ENCODE data around the gene PRAC2.
A peak's percentile ranks its signal among the peaks of the same experiment; 100 is the strongest.

The PRAC2 gene

GRCh38 chr17:48734333-48735061 lies 11.5 kb downstream of the PRAC2 start:
- no peak for DNase-seq

GRCh38 chr17:48735062-48735351 lies 12.0 kb downstream of the PRAC2 start:
- no peak for DNase-seq

GRCh38 chr17:48737330-48738043 lies 14.5 kb downstream of the PRAC2 start:
- DNase-seq = no peak

- no peak for DNase-seq
These were observed 15.4 kb downstream of the PRAC2 start for GRCh38 chr17:48738424-48738802.

- DNase-seq = no peak
These were observed 16.0 kb downstream of the PRAC2 start for GRCh38 chr17:48738803-48739526.

- DNase-seq = no peak
These were observed 17.6 kb downstream of the PRAC2 start for GRCh38 chr17:48740537-48740936.

- DNase-seq = no peak
These were observed 22.6 kb downstream of the PRAC2 start for GRCh38 chr17:48745381-48746275.

GRCh38 chr17:48746916-48747444 lies 24.0 kb downstream of the PRAC2 start:
- DNase-seq = no peak

GRCh38 chr17:48747445-48748363 lies 24.7 kb downstream of the PRAC2 start:
- no peak for DNase-seq

- DNase-seq = no peak
These were observed 26.0 kb downstream of the PRAC2 start for GRCh38 chr17:48748718-48749566.

GRCh38 chr17:48749621-48750553 lies 26.9 kb downstream of the PRAC2 start:
- DNase-seq = no peak

- DNase-seq = no peak
These were observed 28.2 kb downstream of the PRAC2 start for GRCh38 chr17:48751172-48751571.

- no peak for DNase-seq
These were observed 28.9 kb downstream of the PRAC2 start for GRCh38 chr17:48751733-48752398.

- no peak for DNase-seq
These were observed 29.7 kb downstream of the PRAC2 start for GRCh38 chr17:48752399-48753288.

GRCh38 chr17:48753794-48754499 lies 31.0 kb downstream of the PRAC2 start:
- no peak for DNase-seq

- peak; percentile 16 for DNase-seq
These were observed 31.7 kb downstream of the PRAC2 start for GRCh38 chr17:48754500-48755261.
